ENCODE results near the gene DBNL. TPM values are rescaled to one million over a fixed set of nuclear protein-coding genes. Genes with fewer than 3 reads are reported as not detected.
A peak's percentile ranks its signal among the peaks of the same experiment; 100 is the strongest.

Gene DBNL
- total RNA-seq, 1 donor from 2014 or later = 62.8 TPM

DNA sequence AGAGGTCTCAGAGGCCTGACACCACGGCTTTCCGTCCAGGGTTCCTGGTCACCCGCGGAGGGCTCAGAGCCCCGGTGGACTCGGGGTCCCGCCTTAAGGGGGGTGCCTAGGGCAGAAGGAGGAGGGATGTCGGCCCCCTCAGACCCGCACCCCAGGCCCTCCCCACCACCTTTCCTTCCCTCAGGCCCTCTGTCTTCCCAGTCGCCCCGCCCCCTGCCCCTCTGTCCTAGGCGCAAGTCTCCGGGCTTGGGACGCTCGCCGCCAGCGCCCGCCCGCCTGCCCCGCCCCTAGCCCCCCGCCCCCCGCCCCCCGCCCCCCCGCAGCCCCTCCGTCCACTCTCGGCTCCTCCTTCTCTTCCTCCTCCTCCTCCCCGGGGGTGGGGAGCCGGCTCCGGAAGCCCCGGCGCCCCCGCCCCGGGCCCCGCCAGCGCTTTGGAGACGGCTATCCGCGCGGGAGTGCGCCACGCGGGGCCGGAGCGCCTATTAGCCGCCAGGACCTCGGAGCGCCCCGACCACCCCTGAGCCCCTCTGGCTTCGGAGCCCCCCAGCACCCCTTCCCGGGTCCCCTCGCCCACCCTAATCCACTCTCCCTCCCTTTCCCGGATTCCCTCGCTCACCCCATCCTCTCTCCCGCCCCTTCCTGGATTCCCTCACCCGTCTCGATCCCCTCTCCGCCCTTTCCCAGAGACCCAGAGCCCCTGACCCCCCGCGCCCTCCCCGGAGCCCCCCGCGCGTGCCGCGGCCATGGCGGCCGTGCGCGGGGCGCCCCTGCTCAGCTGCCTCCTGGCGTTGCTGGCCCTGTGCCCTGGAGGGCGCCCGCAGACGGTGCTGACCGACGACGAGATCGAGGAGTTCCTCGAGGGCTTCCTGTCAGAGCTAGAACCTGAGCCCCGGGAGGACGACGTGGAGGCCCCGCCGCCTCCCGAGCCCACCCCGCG is 59.7 kb downstream of the DBNL start, which contains the start of gene AEBP1:
TSS of gene AEBP1 (plus strand) at position 423 of the 937 bp plus-strand sequence. CDS start at position 744, 321 bp downstream.
- TF ChIP-seq, protein P1, sequence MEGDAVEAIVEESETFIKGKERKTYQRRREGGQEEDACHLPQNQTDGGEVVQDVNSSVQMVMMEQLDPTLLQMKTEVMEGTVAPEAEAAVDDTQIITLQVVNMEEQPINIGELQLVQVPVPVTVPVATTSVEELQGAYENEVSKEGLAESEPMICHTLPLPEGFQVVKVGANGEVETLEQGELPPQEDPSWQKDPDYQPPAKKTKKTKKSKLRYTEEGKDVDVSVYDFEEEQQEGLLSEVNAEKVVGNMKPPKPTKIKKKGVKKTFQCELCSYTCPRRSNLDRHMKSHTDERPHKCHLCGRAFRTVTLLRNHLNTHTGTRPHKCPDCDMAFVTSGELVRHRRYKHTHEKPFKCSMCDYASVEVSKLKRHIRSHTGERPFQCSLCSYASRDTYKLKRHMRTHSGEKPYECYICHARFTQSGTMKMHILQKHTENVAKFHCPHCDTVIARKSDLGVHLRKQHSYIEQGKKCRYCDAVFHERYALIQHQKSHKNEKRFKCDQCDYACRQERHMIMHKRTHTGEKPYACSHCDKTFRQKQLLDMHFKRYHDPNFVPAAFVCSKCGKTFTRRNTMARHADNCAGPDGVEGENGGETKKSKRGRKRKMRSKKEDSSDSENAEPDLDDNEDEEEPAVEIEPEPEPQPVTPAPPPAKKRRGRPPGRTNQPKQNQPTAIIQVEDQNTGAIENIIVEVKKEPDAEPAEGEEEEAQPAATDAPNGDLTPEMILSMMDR (conservative IDR thresholded peaks at IDR 0.05) = peak; percentile 26
- no peak for DNase-seq (ENCODE audit: extremely low spot score, unreplicated experiment)
- Mint-ChIP-seq H3K9me3 (no peaks in the 10 kb centered on the region), H3K4me3 (peak within 1 kb of the TSS; percentile 84), H3K27me3 (peaks cover 27% of the 10 kb centered on the region), H3K4me1 (ENCODE audit: unreplicated experiment) (peaks cover 24% of the 10 kb centered on the region), H3K36me3 (no peaks in the 10 kb centered on the region), H3K27ac (no peak within 1 kb of the TSS)

GRCh38 chr7:44104860-44105771 is 60.6 kb downstream of the DBNL start:
- TF ChIP-seq, protein P1 (conservative IDR thresholded peaks at IDR 0.05) = no peak
- Mint-ChIP-seq H3K27me3 (peaks cover 27% of the 10 kb centered on the region), H3K27ac (peak overlapping the region; percentile 15), H3K36me3 (no peaks in the 10 kb centered on the region), H3K4me3 (peak overlapping the region; percentile 84), H3K9me3 (no peaks in the 10 kb centered on the region), H3K4me1 (ENCODE audit: unreplicated experiment) (peaks cover 23% of the 10 kb centered on the region)
- no peak for DNase-seq (ENCODE audit: extremely low spot score, unreplicated experiment)

GRCh38 chr7:44105832-44106231 is 61.3 kb downstream of the DBNL start:
- peak overlapping the region; percentile 84 for H3K4me3 Mint-ChIP-seq
- no peak for DNase-seq (ENCODE audit: extremely low spot score, unreplicated experiment)
- no peaks in the 10 kb centered on the region for H3K9me3 Mint-ChIP-seq
- TF ChIP-seq, protein P1 (conservative IDR thresholded peaks at IDR 0.05) = no peak
- H3K27ac Mint-ChIP-seq = peak overlapping the region; percentile 15
- peaks cover 16% of the 10 kb centered on the region for H3K4me1 Mint-ChIP-seq (ENCODE audit: unreplicated experiment)
- peaks cover 27% of the 10 kb centered on the region for H3K27me3 Mint-ChIP-seq
- no peaks in the 10 kb centered on the region for H3K36me3 Mint-ChIP-seq

GRCh38 chr7:44106311-44107065 is 62.0 kb downstream of the DBNL start:
- H3K9me3 Mint-ChIP-seq = no peaks in the 10 kb centered on the region
- TF ChIP-seq, protein P1 (conservative IDR thresholded peaks at IDR 0.05) = no peak
- H3K27me3 Mint-ChIP-seq = peaks cover 27% of the 10 kb centered on the region
- no peak overlapping the region for H3K27ac Mint-ChIP-seq
- DNase-seq (ENCODE audit: extremely low spot score, unreplicated experiment) = no peak
- no peak overlapping the region for H3K4me3 Mint-ChIP-seq
- H3K36me3 Mint-ChIP-seq = no peaks in the 10 kb centered on the region
- H3K4me1 Mint-ChIP-seq (ENCODE audit: unreplicated experiment) = peaks cover 16% of the 10 kb centered on the region

Data from type B pancreatic cell (in vitro differentiated cells).